Naive B cell (primary cell): Measurements from ENCODE around the gene STUB1. TPM values are rescaled to one million over a fixed set of nuclear protein-coding genes. Genes with fewer than 3 reads are reported as not detected.

Experiments
- ATAC-seq, 2 donors: fragments of 150-1000 bp; cut with Tn5 transposase; 2 replicates each; pipeline ENCODE4 v1.10.0; 2021; ENCODE audit warnings: low read depth in 2 of 2, mild to moderate bottlenecking in 2 of 2, moderate library complexity in 2 of 2
- DNase-seq: peaks from one replicate; pipeline ENCODE4 v3.0.0; 2022
- H3K27ac Mint-ChIP-seq, 6 donors: one replicate each; pipeline ENCODE4 v1.8.0; 2020 to 2022; ENCODE audit warnings: mild to moderate bottlenecking in 6 of 6, mixed read lengths in 6 of 6, moderate library complexity in 5 of 6, inconsistent platforms in 2 of 6
- H3K27me3 Mint-ChIP-seq, 3 donors: one replicate each; pipeline ENCODE4 v1.8.0; 2021 to 2022; ENCODE audit warnings: mixed read lengths in 3 of 3, mild to moderate bottlenecking in 1 of 3
- H3K36me3 Mint-ChIP-seq, 2 donors: one replicate each; pipeline ENCODE4 v1.8.0; 2020 to 2022; ENCODE audit warnings: mixed read lengths in 2 of 2, inconsistent platforms in 1 of 2, mild to moderate bottlenecking in 1 of 2
- H3K4me1 Mint-ChIP-seq, 3 donors: one replicate each; pipeline ENCODE4 v1.8.0; 2020 to 2022; ENCODE audit warnings: mixed read lengths in 3 of 3, inconsistent platforms in 1 of 3, mild to moderate bottlenecking in 1 of 3, moderate library complexity in 1 of 3
- H3K4me3 Mint-ChIP-seq, 8 donors: one replicate each; pipeline ENCODE4 v1.8.0; 2020 to 2022; ENCODE audit warnings: mild to moderate bottlenecking in 8 of 8, mixed read lengths in 8 of 8, moderate library complexity in 8 of 8, inconsistent platforms in 2 of 8
- H3K9me3 Mint-ChIP-seq, 7 donors: one replicate each; pipeline ENCODE4 v1.8.0; 2020 to 2022; ENCODE audit warnings: mixed read lengths in 7 of 7, mild to moderate bottlenecking in 5 of 7, inconsistent platforms in 2 of 7, moderate library complexity in 1 of 7
- polyA plus RNA-seq, 6 donors: library from polyadenylated mRNA; unstranded; fragments of 300-500 nt; fragmentation: Illumina TruSeq; gene quantifications; one replicate each; pipeline ENCODE4 v1.2.3, GENCODE V29; 2021; ENCODE audit warnings: low read depth in 6 of 6

The STUB1 gene
- polyA plus RNA-seq, 6 donors from 2014 or later: 121 to 180 (median 128) TPM

DNA sequence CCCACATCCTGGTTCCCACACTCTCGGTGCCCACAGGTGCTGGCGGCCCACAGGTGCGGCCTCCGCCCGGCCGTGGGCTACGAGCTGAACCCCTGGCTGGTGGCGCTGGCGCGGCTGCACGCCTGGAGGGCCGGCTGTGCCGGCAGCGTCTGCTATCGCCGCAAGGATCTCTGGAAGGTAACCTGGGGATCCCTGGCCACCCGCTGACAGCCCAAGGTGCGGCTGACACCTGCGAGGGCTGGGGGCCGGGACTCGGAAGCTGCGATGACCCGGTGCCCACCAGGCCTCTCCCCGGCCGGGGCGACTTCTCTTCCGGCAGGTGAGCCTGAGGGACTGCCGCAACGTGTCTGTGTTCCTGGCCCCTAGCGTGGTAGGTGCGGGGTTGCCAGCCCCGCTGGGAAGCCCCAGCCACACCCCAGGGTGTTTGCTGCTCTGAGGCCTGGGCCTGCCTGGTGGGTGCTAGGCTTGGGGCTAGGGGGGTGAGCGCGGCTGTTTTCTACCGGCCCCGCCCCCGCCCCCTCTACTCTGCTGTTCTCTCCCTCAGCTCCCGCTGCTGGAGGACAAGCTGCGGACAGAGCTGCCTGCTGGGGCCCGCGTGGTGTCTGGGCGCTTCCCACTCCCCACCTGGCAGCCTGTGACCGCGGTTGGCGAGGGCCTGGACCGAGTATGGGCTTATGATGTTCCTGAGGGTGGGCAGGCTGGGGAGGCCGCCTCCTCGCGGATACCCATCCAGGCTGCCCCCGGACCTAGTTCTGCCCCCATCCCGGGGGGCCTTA, 41.7 kb downstream of the STUB1 start:
- H3K36me3 Mint-ChIP-seq: no peaks in the 10 kb centered on the region
- H3K27ac Mint-ChIP-seq: peak overlapping the region in 1 of 6 donors; percentile 41
- ATAC-seq (no peak), DNase-seq (no peak)
- peak overlapping the region; percentile 25 to 75 (median 64) for H3K4me3 Mint-ChIP-seq
- no peaks in the 10 kb centered on the region for H3K9me3 Mint-ChIP-seq
- no peaks in the 10 kb centered on the region for H3K27me3 Mint-ChIP-seq
- H3K4me1 Mint-ChIP-seq: peaks cover 12 to 24% (median 14%) of the 10 kb centered on the region in 3 donors

DNA sequence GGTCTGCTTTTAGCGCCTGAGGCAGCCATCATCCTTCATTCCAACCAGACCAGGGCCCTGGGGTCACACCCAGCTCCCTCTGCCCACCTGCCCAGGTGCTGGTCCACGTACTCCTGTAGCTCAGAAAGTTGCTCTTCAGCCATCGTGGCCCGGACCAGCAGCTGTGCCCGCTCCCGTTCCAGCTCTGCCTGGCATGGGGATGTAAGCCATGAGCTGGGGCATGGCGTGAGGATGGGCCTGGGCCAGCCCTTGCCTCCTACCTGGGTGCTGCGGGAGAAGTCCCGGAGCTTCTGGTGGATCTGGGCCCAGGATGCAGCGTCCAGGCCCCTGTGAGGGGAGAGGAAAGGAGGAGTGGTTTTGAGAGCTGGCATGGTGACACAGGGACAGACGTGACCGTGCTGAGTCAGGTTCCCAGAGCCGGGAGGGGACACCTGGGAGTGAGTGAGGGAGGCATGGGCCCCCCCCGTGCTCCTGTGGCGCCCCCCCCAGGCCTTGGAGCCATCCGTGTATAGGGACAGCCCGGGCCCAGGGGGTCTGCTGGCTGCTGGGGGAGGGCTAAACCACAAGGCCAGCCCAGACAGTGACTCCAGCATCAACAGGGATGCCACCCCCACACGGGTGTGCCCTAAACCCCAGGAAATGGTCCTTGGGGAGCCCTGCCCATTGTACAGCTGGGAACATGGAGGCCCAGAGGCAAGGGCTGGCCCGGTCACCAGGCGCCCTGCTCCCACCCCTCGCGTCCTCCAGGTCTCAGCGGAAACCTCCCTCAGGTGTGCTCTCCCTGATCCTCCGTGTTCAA, 42.8 kb downstream of the STUB1 start:
- H3K36me3 Mint-ChIP-seq: no peaks in the 10 kb centered on the region
- H3K27ac Mint-ChIP-seq: peak overlapping the region in 3 of 6 donors; percentile 13 to 68 (median 53)

DNA sequence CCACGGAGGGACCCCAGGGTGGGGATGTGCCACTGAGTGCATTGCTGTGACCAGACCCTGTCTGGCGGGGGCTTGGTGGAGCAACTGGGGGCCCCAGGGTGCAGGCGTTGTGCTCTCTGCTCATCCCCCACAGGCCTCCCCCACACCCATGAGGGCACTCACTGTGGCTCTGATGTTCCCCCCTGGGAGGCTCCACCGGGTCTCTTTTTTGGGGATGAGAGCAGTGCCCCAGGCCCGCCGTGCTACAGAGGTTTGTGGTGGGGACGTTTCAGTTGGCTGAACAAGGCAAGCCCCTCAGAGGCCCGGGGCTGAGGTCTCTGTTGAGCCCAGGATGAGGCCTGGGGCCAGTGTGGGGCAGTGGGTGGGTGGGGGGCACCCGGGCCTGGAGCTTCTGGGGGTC, 43.5 kb downstream of the STUB1 start:
- ATAC-seq: no peak
- Mint-ChIP-seq H3K4me3 (peak overlapping the region in 2 of 8 donors; percentile 65), H3K27ac (no peak overlapping the region)

More for the DNA sequence above, 42.8 kb downstream of the STUB1 start:
- no peaks in the 10 kb centered on the region for H3K9me3 Mint-ChIP-seq
- ATAC-seq (no peak), DNase-seq (no peak)
- peaks cover 12 to 24% (median 14%) of the 10 kb centered on the region in 3 donors for H3K4me1 Mint-ChIP-seq
- peak overlapping the region in 6 of 8 donors; percentile 6 to 66 (median 53) for H3K4me3 Mint-ChIP-seq
- no peaks in the 10 kb centered on the region for H3K27me3 Mint-ChIP-seq

DNA sequence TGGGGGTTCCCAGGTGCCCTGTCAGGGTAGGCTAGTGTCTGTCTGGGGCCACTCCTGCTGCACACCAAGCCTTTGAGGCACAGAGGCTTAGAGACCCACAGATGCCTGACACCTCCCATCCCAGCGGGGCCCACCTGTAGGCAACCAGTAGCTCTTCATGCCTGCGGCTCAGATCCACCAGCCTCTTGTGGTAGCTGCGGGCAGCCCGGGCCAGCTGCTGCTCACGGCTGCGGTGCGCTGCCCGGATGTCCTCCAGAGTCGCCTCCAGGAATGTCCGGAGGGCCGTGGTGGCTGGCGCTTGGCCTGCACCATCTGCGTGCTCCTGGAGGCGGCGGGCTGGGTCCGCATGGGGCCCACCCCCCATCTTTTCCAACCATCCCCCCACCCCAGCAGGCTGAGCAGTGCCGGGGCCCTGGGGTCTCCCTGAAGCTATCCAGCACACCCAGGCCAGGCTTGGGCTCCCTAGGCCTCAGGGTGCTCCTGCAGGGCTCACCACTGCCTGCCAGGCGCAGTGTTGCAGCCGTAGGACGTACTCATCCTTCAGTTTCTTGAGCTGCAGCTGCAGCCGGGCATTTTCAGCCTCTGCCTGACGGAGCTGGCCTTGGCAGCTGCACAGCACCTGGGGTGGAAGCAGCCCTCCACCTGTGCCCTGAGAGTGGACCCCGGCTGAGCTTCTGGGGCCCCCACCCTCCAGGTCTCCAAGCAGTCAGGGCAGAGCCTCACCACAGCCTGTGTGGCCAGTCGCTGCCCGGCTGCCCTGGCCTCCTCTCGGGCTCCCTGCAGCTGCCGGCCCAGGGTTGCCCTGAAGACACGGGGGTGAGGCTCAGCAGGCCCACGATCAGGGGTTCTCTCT, 44.2 kb downstream of the STUB1 start:
- Mint-ChIP-seq H3K9me3 (no peaks in the 10 kb centered on the region), H3K36me3 (no peaks in the 10 kb centered on the region), H3K4me1 (peaks cover 5 to 17% (median 8%) of the 10 kb centered on the region in 3 donors), H3K27me3 (no peaks in the 10 kb centered on the region), H3K27ac (peak overlapping the region in 1 of 6 donors; percentile 81), H3K4me3 (peak overlapping the region in 3 of 8 donors; percentile 42 to 65 (median 65))
- ATAC-seq (no peak), DNase-seq (no peak)

More for the DNA sequence above, 43.5 kb downstream of the STUB1 start:
- H3K4me1 Mint-ChIP-seq: peaks cover 11 to 24% (median 14%) of the 10 kb centered on the region in 3 donors
- H3K36me3 Mint-ChIP-seq: no peaks in the 10 kb centered on the region
- H3K27me3 Mint-ChIP-seq: no peaks in the 10 kb centered on the region
- H3K9me3 Mint-ChIP-seq: no peaks in the 10 kb centered on the region
- DNase-seq: no peak

DNA sequence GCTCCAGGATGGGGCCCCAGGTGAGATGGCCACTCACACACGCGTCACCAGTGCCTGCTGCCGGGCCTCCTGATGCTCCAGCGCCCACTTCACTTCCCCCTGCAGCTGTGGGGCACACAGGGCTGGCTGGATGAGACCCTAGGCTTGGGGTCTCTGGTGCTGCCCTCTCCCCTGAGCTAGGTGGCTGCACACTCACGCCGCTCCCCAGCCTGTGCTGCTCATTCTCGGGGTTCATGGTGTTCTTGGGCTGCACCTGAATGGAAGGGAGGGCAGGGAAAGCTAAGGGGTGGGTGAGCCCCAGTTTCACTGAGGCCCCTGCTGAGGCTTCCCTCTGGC, 44.8 kb downstream of the STUB1 start:
- ATAC-seq (no peak), DNase-seq (no peak)
- Mint-ChIP-seq H3K36me3 (no peaks in the 10 kb centered on the region), H3K27me3 (no peaks in the 10 kb centered on the region), H3K4me1 (peaks cover 5 to 11% (median 5%) of the 10 kb centered on the region in 3 donors), H3K27ac (peak overlapping the region in 1 of 6 donors; percentile 81), H3K4me3 (peak overlapping the region in 1 of 8 donors; percentile 86), H3K9me3 (no peaks in the 10 kb centered on the region)

DNA sequence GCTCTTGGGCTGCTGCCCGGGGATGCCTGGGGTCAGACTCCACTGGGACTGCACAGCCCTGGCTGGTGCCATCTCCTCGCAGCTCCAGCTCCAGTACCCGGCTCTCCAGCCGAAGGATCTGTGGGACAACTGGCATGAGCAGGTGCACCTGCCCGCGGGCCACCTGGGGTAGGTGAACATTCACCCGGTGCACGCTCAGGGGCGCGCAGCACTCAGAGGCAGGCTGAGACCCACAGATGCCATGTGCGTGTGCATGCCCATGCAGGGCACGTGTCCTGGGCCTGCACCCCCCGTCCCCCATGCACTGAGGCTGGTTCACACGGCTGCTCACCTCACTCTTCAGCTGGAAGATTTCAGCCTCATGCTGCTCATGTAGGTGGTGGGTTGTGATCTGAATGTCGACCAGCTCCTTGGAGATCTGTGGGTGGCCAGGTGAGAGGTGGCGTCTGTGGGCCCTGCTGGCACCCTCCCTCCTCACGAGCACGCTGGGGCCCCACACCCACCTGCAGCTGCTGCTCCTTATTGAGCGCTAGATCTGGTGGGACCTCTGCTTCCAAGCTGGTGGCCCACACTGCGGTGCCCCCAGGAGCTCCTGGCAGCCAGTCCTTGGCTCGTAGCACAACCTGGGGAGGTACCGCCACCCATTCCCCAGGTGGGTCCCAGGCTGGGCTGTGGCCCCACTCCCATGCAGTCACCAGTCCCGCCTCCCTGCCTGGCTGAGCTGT, 45.4 kb downstream of the STUB1 start:
- no peaks in the 10 kb centered on the region for H3K9me3 Mint-ChIP-seq
- H3K4me3 Mint-ChIP-seq: peak overlapping the region in 6 of 8 donors; percentile 29 to 86 (median 72)
- no peak for DNase-seq
- no peak for ATAC-seq
- peak overlapping the region in 2 of 6 donors; percentile 53 to 59 for H3K27ac Mint-ChIP-seq
- no peaks in the 10 kb centered on the region for H3K27me3 Mint-ChIP-seq
- no peaks in the 10 kb centered on the region for H3K36me3 Mint-ChIP-seq
- H3K4me1 Mint-ChIP-seq: peaks cover 0 to 5% (median 5%) of the 10 kb centered on the region in 3 donors

DNA sequence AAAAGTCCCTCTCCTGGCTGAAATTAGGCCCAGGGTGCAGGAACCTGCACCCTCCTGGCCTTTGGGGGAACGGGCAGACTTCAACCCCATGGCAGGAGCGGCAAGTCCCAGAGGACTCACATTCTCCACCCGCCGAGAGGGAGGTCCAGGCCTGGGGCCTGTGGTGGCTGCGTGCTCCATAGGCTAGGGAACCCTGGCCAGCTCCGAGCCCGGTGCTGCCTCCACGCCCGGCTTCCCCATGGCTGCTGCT, 45.9 kb downstream of the STUB1 start:
- DNase-seq (no peak), ATAC-seq (no peak)
- Mint-ChIP-seq H3K36me3 (no peaks in the 10 kb centered on the region), H3K9me3 (no peaks in the 10 kb centered on the region), H3K4me1 (peaks cover 0 to 5% (median 5%) of the 10 kb centered on the region in 3 donors), H3K27me3 (no peaks in the 10 kb centered on the region), H3K27ac (peak overlapping the region in 2 of 6 donors; percentile 33 to 59), H3K4me3 (peak overlapping the region in 5 of 8 donors; percentile 70 to 86 (median 76))

DNA sequence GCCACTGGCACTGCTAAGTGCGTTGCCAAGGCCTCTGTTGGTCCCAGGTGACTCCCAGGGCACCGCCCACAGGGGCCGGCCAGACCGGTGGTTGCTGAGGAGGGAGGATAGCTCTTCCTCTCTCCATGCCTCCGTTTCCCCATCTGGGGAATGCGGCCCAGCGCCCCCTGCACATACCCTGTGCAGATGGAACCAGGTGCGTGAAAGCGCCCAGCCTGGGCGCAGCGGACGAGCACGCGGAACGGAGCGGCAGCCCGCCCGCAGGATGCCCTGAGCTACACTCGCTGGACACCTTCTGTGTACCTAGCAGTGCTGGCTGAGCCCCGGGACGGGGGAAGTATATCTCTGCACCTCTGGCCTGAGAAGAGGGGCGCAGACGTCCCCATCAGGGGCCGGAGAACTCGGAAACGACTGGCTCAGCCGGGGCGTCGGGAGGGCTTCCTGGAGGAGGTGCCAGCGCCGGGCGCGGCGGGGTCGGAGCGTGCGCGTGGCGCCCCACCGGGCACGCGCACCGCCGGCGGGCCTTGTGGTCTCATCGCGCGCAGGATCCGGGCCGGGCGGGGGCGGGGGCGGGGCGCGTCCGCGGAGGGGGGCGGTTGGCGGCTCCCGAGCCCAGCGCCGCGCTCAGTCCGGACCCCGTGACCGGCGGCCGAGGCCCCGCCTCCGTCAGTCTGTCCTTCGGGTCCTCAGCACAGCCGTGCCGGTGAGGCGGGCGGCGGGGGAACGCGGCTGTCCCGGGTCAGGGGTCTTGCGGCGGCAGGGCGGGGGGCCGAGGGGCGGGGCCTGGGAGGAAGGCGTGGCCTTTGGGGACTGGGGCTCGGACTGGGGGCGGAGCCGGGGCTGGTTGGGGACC, 46.5 kb downstream of the STUB1 start, which contains the start of the genes CCDC78 and HAGHL:
TSS of gene CCDC78 (minus strand) at position 6 of the 853 bp plus-strand sequence. CDS start 76 bp downstream, outside the sequence.
TSS of gene HAGHL (plus strand) at position 669 of the 853 bp plus-strand sequence. CDS start 404 bp downstream, outside the sequence.
- DNase-seq: peak; percentile 56
- H3K36me3 Mint-ChIP-seq: no peaks in the 10 kb centered on the region
- peak; percentile 29 to 30 for ATAC-seq

DNA sequence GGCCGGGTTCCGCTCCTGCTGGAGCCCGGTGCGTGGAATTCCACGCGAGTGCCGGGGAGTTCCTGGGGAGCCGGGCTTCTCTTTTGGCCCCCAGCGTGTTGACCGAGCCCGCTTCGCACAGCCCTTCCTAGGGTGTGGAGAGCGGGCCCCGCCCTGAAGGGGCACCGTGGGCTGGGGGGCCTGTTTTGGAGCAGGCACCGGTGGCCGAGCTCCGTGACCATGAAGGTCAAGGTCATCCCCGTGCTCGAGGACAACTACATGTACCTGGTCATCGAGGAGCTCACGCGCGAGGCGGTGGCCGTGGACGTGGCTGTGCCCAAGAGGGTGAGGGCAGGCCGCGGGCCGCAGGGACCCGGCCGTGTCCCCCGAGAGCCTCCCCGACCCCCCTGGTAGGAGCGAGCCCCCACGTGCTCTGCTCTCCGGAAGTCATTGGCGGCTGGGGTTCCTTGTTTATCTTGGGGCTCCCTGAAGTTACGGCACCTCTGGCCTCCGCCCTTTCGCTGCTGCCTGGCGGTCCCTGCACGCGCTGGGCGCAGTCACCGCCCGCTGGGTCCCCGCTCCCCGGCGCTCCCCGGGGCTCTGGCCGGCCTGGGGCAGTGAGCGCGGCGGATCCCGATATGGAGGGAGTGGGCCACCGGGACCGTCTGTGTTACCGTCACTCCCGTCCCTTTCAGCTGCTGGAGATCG, 47.2 kb downstream of the STUB1 start:
- DNase-seq (peak; percentile 46), ATAC-seq (peak; percentile 35 to 40)
- Mint-ChIP-seq H3K27ac (no peak overlapping the region), H3K27me3 (no peaks in the 10 kb centered on the region), H3K36me3 (no peaks in the 10 kb centered on the region), H3K9me3 (no peaks in the 10 kb centered on the region), H3K4me3 (peak overlapping the region in 7 of 8 donors; percentile 45 to 75 (median 54)), H3K4me1 (peaks cover 0 to 5% (median 5%) of the 10 kb centered on the region in 3 donors)

More for the DNA sequence above, 46.5 kb downstream of the STUB1 start, which contains the start of the genes CCDC78 and HAGHL:
- peak within 1 kb of the TSS in 5 of 6 donors; percentile 24 to 91 (median 59) for H3K27ac Mint-ChIP-seq
- peaks cover 0 to 5% (median 5%) of the 10 kb centered on the region in 3 donors for H3K4me1 Mint-ChIP-seq
- no peaks in the 10 kb centered on the region for H3K9me3 Mint-ChIP-seq
- peak within 1 kb of the TSS; percentile 74 to 87 (median 82) for H3K4me3 Mint-ChIP-seq
- H3K27me3 Mint-ChIP-seq: no peaks in the 10 kb centered on the region

DNA sequence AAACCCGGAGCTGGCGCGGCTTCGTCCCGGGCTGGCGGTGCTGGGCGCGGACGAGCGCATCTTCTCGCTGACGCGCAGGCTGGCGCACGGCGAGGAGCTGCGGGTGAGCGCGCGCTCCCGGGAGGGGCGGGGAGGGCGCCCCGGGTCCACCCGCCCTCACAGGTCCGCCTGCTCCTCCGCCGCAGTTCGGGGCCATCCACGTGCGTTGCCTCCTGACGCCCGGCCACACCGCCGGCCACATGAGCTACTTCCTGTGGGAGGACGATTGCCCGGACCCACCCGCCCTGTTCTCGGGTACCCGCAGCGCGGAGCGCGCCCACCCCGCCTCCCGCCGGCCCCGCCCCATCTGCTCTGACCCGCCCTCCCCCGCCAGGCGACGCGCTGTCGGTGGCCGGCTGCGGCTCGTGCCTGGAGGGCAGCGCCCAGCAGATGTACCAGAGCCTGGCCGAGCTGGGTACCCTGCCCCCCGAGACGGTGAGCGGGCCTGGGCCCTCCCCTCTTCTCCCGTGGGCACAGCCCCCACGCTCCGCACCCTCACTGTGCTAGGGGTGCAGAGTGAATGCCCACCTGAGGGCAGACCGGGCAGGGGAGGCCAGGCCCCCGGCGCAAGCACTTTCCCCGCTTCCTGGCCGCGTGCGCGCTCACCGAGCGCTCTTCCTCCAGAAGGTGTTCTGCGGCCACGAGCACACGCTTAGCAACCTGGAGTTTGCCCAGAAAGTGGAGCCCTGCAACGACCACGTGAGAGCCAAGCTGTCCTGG, 48.1 kb downstream of the STUB1 start:
- no peaks in the 10 kb centered on the region for H3K9me3 Mint-ChIP-seq
- ATAC-seq (peak; percentile 77 to 82), DNase-seq (peak; percentile 77)
- no peaks in the 10 kb centered on the region for H3K36me3 Mint-ChIP-seq
- peaks cover 0 to 5% (median 0%) of the 10 kb centered on the region in 3 donors for H3K4me1 Mint-ChIP-seq
- H3K27ac Mint-ChIP-seq: peak overlapping the region in 2 of 6 donors; percentile 15 to 43
- H3K27me3 Mint-ChIP-seq: no peaks in the 10 kb centered on the region
- peak overlapping the region in 6 of 8 donors; percentile 49 to 75 (median 55) for H3K4me3 Mint-ChIP-seq
